ENCODE results near the gene SIGLEC15.
"Not testable (repeated sequence)": the region's sequence is repeated elsewhere in the genome, so short reads cannot be mapped to it uniquely, and the experiment has no call there.

The SIGLEC15 gene, protein sequence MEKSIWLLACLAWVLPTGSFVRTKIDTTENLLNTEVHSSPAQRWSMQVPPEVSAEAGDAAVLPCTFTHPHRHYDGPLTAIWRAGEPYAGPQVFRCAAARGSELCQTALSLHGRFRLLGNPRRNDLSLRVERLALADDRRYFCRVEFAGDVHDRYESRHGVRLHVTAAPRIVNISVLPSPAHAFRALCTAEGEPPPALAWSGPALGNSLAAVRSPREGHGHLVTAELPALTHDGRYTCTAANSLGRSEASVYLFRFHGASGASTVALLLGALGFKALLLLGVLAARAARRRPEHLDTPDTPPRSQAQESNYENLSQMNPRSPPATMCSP

GRCh38 chr18:45825258-45826044, at the start of gene SIGLEC15:
SIGLEC15 (plus strand) TSS chr18:45825675; CDS start chr18:45825729, 54 bp downstream.
- DNase-seq, result peak; percentile 82

DNA sequence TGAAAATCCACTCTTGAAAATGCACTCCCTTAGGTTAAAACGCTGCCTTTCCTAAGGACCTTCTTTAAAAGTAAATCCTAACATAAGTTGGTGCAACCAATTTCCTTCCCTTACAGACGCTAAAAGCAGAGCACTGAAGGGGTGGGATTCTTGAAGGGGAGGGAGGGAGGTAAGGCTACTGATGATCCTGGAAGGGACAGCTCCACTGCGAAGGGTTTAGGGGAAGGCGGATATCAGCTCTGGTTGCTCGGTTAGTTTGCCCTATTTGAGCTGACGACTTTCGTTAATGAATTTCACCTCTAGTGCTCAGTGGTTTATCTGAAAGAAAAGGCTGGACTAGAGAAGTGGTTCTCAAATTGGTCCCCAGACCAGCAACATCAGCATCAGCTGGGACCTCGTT, 49.7 kb upstream of the SIGLEC15 start:
- DNase-seq, result no peak

DNA sequence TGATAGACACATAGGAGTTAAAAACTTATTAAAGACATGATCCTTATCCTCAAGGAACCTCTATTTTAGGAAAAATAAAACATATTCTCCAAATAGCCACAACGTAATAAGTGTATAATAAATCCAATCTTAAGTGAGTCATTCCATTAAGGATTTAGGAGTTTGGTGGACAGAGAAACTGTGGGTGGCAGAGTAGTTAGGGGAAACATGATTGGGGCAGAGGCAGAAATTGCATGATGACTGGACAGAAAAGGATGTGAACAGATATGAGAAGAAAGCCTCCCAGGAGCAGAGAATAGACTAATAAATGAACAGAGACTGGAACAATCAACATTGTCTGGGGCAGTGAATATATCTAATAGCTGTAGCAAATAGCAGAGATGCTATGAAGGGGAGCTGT, 48.1 kb upstream of the SIGLEC15 start:
- DNase-seq, result no peak

DNA sequence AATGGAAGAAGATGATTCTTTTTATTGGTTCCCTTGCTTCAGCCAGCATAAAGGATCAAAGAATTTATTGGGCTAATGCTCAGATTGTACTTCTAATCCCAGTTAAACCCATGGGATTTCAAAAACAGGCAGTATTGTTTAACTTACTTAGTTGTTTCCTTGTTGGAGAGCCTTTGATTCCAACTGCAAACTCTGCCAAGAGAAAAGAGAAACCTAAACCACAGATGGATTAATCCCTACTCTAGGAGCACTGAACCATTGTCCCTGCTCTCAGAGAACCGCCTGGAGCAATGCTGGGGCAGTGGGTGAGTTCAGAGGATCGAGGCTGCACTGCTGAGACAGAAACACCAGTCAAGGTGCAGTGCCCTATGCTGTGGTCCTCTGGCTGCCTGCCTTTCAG, 44.9 kb upstream of the SIGLEC15 start:
- DNase-seq, result no peak

- DNase-seq, result peak; percentile 4
Observed at GRCh38 chr18:45782662-45783061, 42.8 kb upstream of the SIGLEC15 start.

DNA sequence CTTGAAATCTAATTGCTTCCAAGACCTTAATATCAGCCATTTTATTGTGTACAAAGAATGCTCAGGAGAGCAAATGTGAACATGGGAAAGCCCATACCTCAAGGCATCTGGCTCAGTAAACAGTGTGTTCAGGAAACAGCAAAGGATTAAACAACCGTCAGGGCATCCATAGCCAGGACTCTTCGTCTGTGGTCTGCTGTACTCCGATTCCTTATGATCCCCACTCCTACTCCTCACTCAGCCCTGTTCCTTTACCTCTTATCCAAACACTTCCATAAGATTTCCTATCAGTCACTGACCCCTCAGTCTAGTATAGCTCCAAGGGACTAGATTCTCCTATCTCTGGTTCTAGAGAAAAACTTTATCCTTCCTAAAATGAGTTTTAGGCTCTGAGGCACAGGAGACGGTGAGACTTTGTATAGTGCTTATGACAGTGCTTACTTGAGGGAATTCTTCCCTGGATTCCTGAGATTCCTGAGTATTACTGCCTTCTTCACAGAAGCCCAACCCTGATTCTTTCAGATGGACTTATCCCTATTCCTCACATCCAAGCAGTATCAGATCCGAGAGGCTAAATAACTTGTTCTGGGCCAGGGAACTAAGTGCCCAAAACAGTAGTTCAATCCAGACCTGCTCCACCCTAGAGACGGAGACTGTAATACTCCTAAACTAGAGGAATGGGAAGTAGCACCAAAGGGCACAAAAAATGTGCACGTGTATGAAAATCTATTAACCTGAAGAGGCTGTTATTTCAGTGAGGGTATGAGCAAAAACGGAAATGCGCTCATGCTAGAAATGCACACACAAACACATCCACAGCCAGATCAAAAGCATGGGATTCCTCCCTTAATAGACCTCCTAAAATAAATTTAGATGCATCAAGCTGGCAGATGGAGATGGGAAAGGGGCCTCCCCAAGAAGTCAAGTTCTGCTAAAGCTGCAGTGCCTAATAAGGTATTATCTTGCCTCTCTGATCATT, 42.1 kb upstream of the SIGLEC15 start:
- no peak for DNase-seq

GRCh38 chr18:45785134-45785533, 40.3 kb upstream of the SIGLEC15 start:
- no peak for DNase-seq

GRCh38 chr18:45786941-45787340, 38.5 kb upstream of the SIGLEC15 start:
- DNase-seq, result no peak

- no peak for DNase-seq
Observed at GRCh38 chr18:45787346-45787745, 38.1 kb upstream of the SIGLEC15 start.

- no peak for DNase-seq
Observed at GRCh38 chr18:45788861-45789260, 36.6 kb upstream of the SIGLEC15 start.

- DNase-seq, result no peak
Observed at GRCh38 chr18:45792506-45793263, 32.8 kb upstream of the SIGLEC15 start.

DNA sequence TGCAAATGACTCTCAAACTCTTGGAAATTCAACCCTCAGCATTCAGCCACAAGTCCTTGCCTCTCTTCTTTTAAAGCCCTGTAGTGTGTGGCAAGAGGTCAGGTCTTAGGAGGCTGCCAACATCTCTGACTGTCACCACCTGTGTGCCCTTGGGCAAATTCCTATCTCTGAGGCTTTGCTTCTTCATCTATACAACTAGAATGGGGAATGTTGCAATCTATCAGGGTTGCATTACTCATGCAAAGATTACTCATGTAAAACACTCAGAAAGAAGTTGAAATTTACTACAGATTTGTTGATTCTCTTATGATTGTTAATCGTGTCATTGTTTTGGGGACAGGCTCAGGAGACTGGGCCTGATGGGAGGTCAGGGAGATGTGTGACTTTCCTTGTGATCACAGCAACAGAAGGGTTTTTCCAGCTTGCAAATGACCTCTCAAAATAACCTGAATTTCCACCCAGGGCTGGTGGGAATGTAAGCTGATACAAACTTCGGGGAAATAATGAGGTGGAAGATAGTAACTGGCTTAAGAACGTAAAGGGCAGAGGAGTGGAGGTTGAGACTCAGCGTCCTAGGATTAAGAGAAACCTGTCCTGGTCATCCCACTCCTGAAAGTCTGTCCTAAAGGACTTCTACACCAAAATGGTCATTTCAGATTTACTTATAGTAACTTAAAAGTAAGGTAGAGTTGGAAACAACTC, 32.1 kb upstream of the SIGLEC15 start:
- DNase-seq, result no peak

GRCh38 chr18:45801416-45802004, 24.0 kb upstream of the SIGLEC15 start:
- DNase-seq, result no peak

GRCh38 chr18:45802814-45803492, 22.5 kb upstream of the SIGLEC15 start:
- no peak for DNase-seq

DNA sequence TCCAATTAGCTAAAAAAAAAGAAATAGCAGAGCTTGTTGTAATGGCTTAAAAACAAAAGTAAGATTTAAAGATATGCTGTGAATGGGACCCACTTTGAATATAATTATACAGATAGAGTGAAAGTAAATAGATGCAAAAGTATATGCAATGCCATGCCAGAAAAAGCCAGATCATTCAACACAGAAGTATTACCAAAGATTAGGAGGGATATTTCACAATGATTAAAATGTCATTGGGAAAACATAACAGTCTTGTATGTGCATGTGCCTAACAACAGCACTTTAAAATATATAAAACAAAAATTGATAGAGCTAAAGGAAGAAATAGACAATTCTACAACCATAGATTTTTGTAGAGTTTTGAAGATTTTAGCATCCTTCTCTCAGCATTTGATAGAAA, 19.9 kb upstream of the SIGLEC15 start:
- DNase-seq, result no peak

GRCh38 chr18:45806226-45806625, 19.2 kb upstream of the SIGLEC15 start:
- DNase-seq, result no peak

- DNase-seq, result peak; percentile 29
Observed at GRCh38 chr18:45807144-45807543, 18.3 kb upstream of the SIGLEC15 start.

GRCh38 chr18:45814733-45815132, 10.7 kb upstream of the SIGLEC15 start:
- not testable (repeated sequence) for DNase-seq

DNA sequence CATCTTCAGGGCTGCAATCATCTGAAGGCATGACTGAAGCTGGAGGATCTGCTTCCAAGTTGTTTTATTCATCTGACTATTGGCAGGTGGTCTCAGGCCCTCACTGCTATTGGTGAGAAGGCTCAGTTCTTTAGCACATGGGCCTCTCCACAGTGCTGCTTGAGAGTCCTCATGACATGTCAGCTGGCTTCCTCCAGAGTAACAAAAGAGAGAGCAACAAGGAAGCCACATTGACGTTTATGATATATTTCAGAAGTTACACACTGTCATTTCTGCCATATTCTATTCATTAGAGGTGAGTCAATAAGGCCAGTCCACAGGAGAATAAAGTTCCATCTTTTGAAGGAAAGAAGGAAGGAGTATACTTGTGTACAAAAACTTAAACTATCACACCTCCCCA, 7.9 kb upstream of the SIGLEC15 start:
- DNase-seq, result no peak

- DNase-seq, result not testable (repeated sequence)
Observed at GRCh38 chr18:45818765-45819164, 6.7 kb upstream of the SIGLEC15 start.

All from COR-L47 (cell line).